ENCODE measurements around the gene CFAP97D2.
"Not testable (repeated sequence)": the region's sequence is repeated elsewhere in the genome, so short reads cannot be mapped to it uniquely, and the experiment has no call there.

CFAP97D2 gene

GRCh38 chr13:114143806-114144605, 35.1 kb upstream of the CFAP97D2 start:
- no peak for DNase-seq

DNA sequence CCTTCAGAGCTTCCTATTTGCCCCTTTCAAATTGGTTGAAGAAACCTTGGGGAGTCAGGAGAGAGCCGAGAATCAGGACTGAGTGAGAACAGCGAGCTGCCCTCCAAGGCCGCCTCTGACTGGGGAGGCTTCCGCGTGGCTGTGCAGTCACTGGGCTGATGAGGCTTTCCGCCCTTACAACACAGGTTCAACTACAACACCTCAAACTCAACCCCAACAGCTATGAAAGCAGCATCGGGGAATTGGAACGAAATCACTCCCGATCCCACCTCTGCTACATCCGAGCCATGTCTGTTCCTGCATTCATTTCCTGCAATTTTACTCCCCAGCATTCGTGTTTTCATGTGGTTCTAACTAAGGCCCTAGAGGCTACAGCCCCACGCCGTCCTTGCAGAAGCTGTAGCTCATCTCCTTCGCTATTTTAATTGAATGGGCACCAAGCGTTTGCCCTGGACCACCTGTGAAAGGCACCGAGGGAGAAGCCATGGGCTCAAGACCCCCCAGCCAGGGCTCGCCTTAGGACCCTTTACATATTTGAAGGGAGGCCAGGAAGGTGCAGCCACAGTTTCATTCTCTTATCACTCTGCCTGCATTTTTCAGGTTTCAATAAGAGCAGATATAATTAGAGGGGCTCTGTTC, 34.3 kb upstream of the CFAP97D2 start:
- DNase-seq, result no peak

GRCh38 chr13:114145256-114145655, 33.8 kb upstream of the CFAP97D2 start:
- DNase-seq, result peak; percentile 59

- DNase-seq, result no peak
Observed at GRCh38 chr13:114145722-114146121, 33.3 kb upstream of the CFAP97D2 start.

DNA sequence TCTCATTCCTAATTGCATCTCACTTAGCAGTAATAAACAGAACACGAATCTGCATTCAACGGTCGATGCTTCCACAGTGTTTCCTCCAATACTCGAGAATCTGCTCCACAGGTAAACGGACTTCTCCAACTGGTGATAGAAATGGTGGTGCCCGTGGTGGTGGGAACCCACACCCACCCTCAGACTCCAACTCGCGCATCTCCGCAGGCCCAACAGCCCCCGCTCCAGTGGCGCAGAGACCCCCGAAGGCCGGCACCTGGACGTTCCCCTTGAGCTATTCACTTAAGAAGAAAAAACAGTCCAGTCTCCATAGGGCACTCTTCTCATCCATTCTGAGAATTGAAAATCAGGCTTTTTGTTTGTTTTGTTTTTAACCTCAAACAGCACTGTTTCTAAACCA, 32.9 kb upstream of the CFAP97D2 start:
- no peak for DNase-seq

GRCh38 chr13:114146629-114147028, 32.4 kb upstream of the CFAP97D2 start:
- DNase-seq, result no peak

DNA sequence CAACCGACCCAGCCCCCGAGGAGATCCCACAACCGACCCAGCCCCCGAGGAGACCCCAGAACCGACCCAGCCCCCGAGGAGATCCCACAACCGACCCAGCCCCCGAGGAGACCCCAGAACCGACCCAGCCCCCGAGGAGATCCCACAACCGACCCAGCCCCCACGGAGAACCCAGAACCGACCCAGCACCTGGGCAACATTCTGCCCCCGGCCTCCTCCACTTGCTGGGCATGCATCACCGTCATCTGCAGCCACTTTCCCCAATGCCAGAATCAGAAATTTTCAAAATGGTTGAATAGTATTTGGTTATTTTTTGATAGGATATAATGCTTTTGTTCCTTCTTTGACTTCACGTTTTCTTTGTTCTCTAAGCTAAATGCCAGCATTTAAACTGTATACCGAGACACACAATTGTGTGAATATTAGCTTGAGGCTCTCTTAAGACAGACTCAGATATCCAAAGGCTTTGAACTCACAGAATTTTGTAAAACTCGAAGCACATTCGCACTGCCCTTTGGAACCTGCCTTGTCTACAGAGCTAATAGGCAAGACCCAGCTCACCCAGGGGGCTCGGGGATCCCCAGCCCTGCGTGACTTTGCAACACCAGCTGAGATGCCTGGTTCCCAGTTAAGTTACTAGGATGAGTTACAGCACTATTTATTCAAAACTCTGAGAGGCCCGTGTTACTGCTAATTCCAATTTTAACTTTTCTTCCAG, 31.1 kb upstream of the CFAP97D2 start:
- DNase-seq, result no peak

GRCh38 chr13:114148521-114148855, 30.6 kb upstream of the CFAP97D2 start:
- DNase-seq, result no peak

GRCh38 chr13:114148886-114149285, 30.2 kb upstream of the CFAP97D2 start:
- DNase-seq, result not testable (repeated sequence)

GRCh38 chr13:114149774-114150740, 29.0 kb upstream of the CFAP97D2 start:
- DNase-seq, result peak; percentile 95

GRCh38 chr13:114151031-114151430, 28.0 kb upstream of the CFAP97D2 start:
- no peak for DNase-seq

DNA sequence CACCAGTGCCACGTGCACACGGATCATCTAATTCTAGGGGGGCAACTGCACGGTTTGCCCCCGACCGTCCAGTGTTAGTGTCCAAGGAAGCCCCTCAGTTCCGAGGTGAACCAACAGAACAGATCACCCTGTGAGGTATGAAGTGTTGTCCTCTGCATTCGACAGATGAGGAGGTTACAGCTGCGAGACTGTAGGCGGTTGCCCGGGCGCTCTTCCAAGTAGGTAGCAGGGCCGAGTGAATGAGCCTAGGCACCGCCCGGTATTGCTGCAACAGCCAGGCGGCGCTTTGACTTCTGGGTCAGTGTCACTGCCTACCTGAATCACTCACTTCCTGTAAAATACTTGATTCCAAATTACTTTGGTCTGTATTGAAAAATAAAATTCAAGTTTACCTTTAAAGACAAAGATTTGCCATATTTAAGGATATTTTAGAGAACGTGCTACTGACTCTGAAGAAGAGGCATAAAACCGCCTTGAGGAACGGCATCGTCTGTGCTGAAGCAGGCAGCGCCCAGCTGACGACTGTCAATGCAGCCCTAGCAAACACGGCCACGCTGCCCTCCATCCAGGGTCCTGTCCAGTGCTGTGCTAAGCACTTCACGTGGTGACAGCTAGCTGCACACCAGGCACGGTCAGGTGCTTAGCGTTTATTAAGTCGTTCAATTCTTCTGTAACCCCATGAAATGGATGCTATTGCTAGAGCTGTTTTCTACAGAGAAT, 27.3 kb upstream of the CFAP97D2 start:
- DNase-seq, result peak; percentile 53

- no peak for DNase-seq
Observed at GRCh38 chr13:114152285-114152645, 26.8 kb upstream of the CFAP97D2 start.

- no peak for DNase-seq
Observed at GRCh38 chr13:114152831-114153371, 26.2 kb upstream of the CFAP97D2 start.

DNA sequence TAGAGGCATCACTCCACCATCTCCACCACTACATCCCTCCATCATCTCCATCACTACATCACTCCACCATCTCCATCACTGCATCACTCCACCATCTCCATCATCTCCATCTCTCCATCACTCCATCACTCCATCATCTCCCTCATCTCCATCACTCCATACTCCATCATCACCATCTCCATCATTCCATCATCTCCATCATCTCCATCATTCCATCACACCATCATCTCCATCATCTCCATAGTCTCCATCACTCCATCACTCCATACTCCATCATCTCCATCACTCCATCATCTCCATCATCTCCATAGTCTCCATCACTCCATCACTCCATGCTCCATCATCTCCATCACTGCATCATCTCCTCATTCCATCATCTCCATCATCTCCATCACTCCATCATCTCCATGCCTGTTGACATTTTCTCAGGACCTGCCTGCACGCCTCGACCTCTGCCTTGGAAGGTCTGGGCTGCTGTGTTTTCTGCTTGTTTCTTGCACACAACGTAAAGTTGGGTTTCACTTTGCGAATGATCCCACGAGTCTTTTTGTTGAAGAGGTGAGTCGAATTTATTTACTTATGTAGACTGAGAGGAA, 25.5 kb upstream of the CFAP97D2 start:
- DNase-seq, result no peak

DNA sequence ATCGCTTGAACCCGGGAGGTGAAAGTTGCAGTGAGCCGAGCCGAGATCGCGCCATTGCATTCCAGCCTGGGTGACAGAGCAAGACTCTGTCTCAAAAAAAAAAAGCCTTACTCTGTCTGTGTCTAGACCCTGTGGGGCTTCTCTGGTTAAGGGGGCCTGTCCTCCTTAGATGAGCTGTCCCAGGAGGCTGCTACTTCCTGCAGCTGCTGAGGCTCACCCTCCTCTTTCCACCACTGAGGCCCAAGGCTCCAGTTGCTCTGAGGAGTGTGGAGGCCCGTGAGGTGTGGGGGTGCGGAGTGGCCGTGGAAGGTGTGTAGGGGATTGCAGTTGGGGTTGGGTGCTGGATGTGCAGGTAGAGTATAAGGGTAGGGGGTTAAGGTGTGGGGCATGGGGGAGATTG, 24.6 kb upstream of the CFAP97D2 start:
- DNase-seq, result no peak

GRCh38 chr13:114155320-114155719, 23.7 kb upstream of the CFAP97D2 start:
- no peak for DNase-seq

DNA sequence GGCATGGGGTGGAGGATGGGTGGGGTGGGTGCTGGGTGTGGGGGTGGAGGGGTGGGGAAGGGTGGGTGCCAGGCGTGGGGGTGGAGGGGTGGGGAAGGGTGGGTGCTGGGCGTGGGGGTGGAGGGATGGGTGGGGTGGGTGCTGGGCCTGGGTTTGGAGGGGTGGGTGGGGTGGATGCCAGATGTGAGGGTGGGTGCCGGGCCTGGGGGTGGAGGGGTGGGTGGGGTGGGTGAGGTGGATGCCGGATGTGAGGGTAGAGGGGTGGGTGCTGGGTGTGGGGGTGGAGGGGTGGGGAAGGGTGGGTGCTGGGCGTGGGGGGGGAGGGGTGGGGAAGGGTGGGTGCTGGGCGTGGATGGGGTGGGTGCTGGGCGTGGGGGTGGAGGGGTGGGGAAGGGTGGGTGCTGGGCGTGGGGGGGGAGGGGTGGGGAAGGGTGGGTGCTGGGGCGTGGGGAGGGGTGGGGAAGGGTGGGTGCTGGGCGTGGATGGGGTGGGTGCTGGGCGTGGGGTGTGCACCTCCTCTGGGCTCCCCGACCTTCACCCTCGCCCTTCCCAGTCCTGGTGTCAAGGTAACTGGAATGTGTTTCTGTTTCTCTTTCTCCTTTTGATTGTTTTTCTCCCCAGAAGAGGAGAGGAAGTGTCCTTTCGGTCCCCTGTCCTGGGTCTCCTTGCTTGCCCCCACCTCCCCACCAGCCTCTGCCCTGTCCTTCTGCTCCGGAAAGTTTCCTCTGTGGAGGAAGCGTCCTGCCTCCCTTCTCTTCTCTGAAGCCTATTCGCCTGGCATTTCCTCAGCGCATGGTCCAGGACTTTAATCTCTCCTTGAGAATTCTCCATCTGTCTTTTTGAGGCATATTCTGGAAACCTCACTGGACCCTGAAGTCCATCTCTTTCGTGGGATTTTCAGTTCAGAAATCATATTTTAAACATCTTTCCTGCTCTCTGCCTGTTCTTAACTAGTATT, 22.9 kb upstream of the CFAP97D2 start:
- no peak for DNase-seq

DNA sequence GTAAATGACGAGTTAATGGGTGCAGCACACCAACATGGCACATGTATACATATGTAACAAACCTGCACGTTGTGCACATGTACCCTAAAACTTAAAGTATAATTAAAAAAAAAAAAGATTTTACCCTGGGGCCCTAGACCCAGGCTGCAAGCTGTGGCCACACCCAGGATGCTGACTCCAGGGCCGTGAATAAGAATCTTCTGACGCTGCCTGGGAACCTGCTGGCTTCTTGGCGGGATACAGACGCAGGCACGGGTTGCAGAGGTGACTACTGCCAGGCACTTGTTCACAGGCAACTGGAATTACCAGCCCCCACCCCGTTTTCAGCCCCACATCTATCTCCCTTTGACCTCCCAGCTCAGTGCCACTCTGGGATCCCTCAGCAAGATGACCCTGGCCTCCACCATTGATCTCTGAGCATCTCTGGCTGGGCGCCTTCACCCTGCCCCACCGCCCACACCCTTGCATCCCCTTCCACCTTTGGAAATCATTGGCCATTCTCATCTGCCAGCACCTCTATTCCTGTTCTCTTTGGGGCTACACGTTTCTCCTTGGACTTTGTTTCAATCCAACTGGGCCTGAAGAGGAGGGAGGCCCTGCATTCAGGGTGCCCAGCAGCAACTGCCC, 21.1 kb upstream of the CFAP97D2 start:
- no peak for DNase-seq

Measured in DMS79 treated with DMSO at 0.1 percent for 48 hours (cell line).